Neural cell (in vitro differentiated cells): ENCODE measurements around the gene ZNF688. TPM values are rescaled to one million over a fixed set of nuclear protein-coding genes. Genes with fewer than 3 reads are reported as not detected.
A peak's percentile ranks its signal among the peaks of the same experiment; 100 is the strongest.

Source experiments
- H2AFZ ChIP-seq: fragments of 200-600, 300-800 bp; sonication (generic), shearing (Covaris generic); 2 replicates; pipeline ENCODE4 v1.6.0; 2014; ENCODE audit warnings: low read depth, mild to moderate bottlenecking, antibody characterized with exemption, low read length, moderate library complexity
- H3F3A ChIP-seq: fragments of 200-600 bp; shearing (Covaris generic); 2 replicates; pipeline ENCODE4 v1.6.1; 2016; ENCODE audit warnings: mild to moderate bottlenecking, moderate library complexity, mixed read lengths, antibody characterized with exemption, low read length; ENCODE audit not compliant: insufficient read depth, poor library complexity, severe bottlenecking
- H3K27ac ChIP-seq: fragments of 200-600, 300-800 bp; sonication (generic), shearing (Covaris generic); 2 replicates; pipeline ENCODE4 v1.5.1; 2014; ENCODE audit warnings: mild to moderate bottlenecking, low read length, moderate library complexity
- H3K27me3 ChIP-seq: fragments of 300-800, 200-600 bp; sonication (generic), shearing (Covaris generic); 2 replicates; pipeline ENCODE4 v1.6.0; 2014; ENCODE audit warnings: mild to moderate bottlenecking, low read depth, low read length, moderate library complexity; ENCODE audit not compliant: insufficient read depth
- H3K36me3 ChIP-seq: fragments of 300-800, 200-600 bp; sonication (generic), shearing (Covaris generic); 2 replicates; pipeline ENCODE4 v1.5.1; 2014; ENCODE audit warnings: mild to moderate bottlenecking, antibody characterized with exemption, low read length, moderate library complexity; ENCODE audit not compliant: insufficient read depth
- H3K4me2 ChIP-seq: fragments of 300-800, 200-600 bp; sonication (generic), shearing (Covaris generic); 2 replicates; pipeline ENCODE4 v1.6.0; 2014; ENCODE audit warnings: mild to moderate bottlenecking, low read length
- H3K4me3 ChIP-seq: fragments of 300-800, 200-600 bp; sonication (generic), shearing (Covaris generic); 2 replicates; pipeline ENCODE4 v1.5.1; 2014; ENCODE audit warnings: mild to moderate bottlenecking, low read length, moderate library complexity
- H3K79me2 ChIP-seq: fragments of 200-600 bp; shearing (Covaris generic); replicated peaks from 2 replicates; pipeline ENCODE4 v1.6.0; 2014; ENCODE audit warnings: mild to moderate bottlenecking, low read length, moderate library complexity; ENCODE audit not compliant: insufficient read depth
- H3K9ac ChIP-seq: fragments of 300-800, 200-600 bp; sonication (generic), shearing (Covaris generic); 2 replicates; pipeline ENCODE4 v1.6.1; 2016; ENCODE audit warnings: mild to moderate bottlenecking, low read length, mixed read lengths
- H3K9me2 ChIP-seq: fragments of 200-600 bp; shearing (Covaris generic); 2 replicates; pipeline ENCODE4 v1.6.1; 2016; ENCODE audit warnings: mild to moderate bottlenecking, low read length, mixed read lengths; ENCODE audit not compliant: insufficient read depth
- H3K9me3 ChIP-seq: fragments of 200-600, 300-800 bp; sonication (generic), shearing (Covaris generic); 2 replicates; pipeline ENCODE4 v1.6.1; 2016; ENCODE audit warnings: mild to moderate bottlenecking, mixed run types, low read length, moderate library complexity, mixed read lengths
- H4K20me1 ChIP-seq: fragments of 200-600 bp; shearing (Covaris generic); 2 replicates; pipeline ENCODE4 v1.6.1; 2016; ENCODE audit warnings: mild to moderate bottlenecking, mixed run types; ENCODE audit not compliant: insufficient read depth
- EP300 ChIP-seq: fragments of 450-650 bp; conservative IDR thresholded peaks from 2 replicates; pipeline ENCODE4 v1.6.1; 2014; ENCODE audit warnings: antibody characterized with exemption, mild to moderate bottlenecking, moderate library complexity; ENCODE audit not compliant: poor library complexity, severe bottlenecking
- EZH2 ChIP-seq: fragments of 200-600, 300-800 bp; shearing (Covaris generic), sonication (generic); IDR thresholded peaks from 2 replicates; pipeline ENCODE4 v1.6.1; 2014; ENCODE audit warnings: antibody characterized with exemption, low read length, borderline replicate concordance, mild to moderate bottlenecking; ENCODE audit not compliant: insufficient read depth, poor library complexity, severe bottlenecking
- MXI1 ChIP-seq: fragments of 450-650 bp; conservative IDR thresholded peaks from 2 replicates; pipeline ENCODE4 v1.6.1; 2014; ENCODE audit warnings: antibody characterized with exemption, mild to moderate bottlenecking; ENCODE audit not compliant: poor library complexity, severe bottlenecking
- POLR2AphosphoS5 ChIP-seq: IDR thresholded peaks from 2 replicates; pipeline ENCODE4 v1.6.1; 2012
- RAD21 ChIP-seq: fragments of 450-650 bp; conservative IDR thresholded peaks from 2 replicates; pipeline ENCODE4 v1.6.1; 2014; ENCODE audit warnings: antibody characterized with exemption, mild to moderate bottlenecking, moderate library complexity
- SMC3 ChIP-seq: fragments of 450-650 bp; conservative IDR thresholded peaks from 2 replicates; pipeline ENCODE4 v1.6.1; 2014; ENCODE audit warnings: antibody characterized with exemption, mild to moderate bottlenecking, moderate library complexity; ENCODE audit not compliant: poor library complexity
- TAF1 ChIP-seq: IDR thresholded peaks from 2 replicates; pipeline ENCODE4 v1.6.1; 2012; ENCODE audit warnings: low read depth
- polyA plus RNA-seq: library from polyadenylated mRNA; depleted of rRNA; stranded (reverse); fragments of >200 nt; gene quantifications from 2 replicates; pipeline ENCODE4 v1.2.3, GENCODE V29; 2014
- TF ChIP-seq, protein P1 (sequence below): fragments of 450-650 bp; IDR thresholded peaks from 2 replicates; pipeline ENCODE4 v1.5.1; 2014; ENCODE audit warnings: antibody characterized with exemption, mild to moderate bottlenecking, moderate library complexity; ENCODE audit not compliant: poor library complexity, severe bottlenecking
- TF ChIP-seq, protein P2 (sequence below): IDR thresholded peaks from 2 replicates; pipeline ENCODE4 v1.6.1; 2012; ENCODE audit warnings: borderline replicate concordance

The ZNF688 gene
- polyA plus RNA-seq, 1 donor from 2014 or later, result 28.4 TPM

DNA sequence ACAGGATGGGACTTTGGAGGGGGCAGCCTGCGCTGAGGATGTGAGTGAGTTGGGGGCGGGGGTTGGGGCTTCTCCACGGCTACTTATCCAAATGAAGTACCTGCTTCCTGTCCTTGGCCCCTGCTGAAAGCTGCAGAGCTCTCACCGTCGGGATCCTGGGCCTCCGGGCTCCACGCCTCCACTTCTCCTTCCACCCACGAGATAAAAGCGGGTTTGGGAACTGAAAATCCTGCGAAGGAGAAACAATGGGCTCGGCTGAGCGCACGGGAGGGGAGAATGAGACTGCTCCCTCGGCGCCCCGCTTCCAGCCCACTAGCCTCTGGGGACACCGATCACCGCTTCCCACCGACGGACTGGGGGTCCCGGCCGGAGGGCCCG is 13.5 kb upstream of the ZNF688 start:
- H3K9me2 ChIP-seq, result no peaks in the 10 kb centered on the region
- TF ChIP-seq TAF1, result peak; percentile 55
- no peak for TF ChIP-seq SMC3
- peak overlapping the region; percentile 35 for H3K4me2 ChIP-seq
- no peaks in the 10 kb centered on the region for H3K79me2 ChIP-seq
- H2AFZ ChIP-seq, result peak overlapping the region; percentile 76
- H3K9me3 ChIP-seq, result no peaks in the 10 kb centered on the region
- no peaks in the 10 kb centered on the region for H3F3A ChIP-seq
- H3K36me3 ChIP-seq, result no peaks in the 10 kb centered on the region
- H3K4me3 ChIP-seq, result peak overlapping the region; percentile 78
- H3K27me3 ChIP-seq, result no peaks in the 10 kb centered on the region
- peak overlapping the region; percentile 89 for H3K27ac ChIP-seq
- no peaks in the 10 kb centered on the region for H4K20me1 ChIP-seq
- H3K9ac ChIP-seq, result peak overlapping the region; percentile 88

DNA sequence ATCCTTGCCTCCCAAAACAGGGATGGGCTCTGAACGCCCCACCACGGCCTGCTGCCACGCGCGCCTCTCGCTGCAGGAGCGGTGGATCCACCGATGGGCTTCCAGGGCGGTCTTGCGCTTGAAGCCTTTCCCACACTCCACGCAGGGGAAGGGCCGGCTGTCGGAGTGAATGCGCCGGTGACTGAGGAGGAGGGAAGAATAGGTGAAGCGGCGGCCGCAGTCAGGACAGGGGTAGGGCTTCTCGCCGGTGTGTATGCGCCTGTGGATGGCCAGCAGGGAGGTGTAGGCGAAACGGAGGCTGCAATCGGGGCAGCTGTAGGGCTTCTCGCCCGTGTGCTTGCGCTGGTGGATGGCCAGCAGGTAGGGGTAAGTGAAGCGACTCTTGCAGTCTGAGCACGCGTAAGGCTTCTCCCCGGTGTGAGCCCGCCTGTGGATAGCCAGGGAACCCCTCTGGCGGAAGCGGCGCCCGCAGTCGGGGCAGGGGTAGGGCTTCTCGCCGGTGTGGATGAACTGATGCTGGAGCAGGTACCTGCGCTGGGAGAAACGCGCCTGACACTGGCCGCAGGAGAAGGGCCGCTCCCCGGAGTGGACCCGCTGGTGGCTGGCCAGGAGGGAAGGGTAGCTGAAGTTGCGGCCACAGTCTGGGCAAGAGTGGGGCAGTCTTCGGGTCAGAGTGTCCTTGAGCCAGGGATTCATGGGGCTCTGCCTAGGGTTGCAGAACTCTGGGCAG is 11.3 kb upstream of the ZNF688 start:
- Histone ChIP-seq H3F3A (no peaks in the 10 kb centered on the region), H3K9me3 (no peaks in the 10 kb centered on the region), H2AFZ (no peak overlapping the region), H3K9me2 (no peaks in the 10 kb centered on the region), H3K4me2 (no peak overlapping the region), H3K9ac (no peak overlapping the region), H3K27me3 (no peaks in the 10 kb centered on the region), H3K36me3 (no peaks in the 10 kb centered on the region), H3K27ac (no peak overlapping the region), H3K4me3 (no peak overlapping the region), H3K79me2 (no peaks in the 10 kb centered on the region), H4K20me1 (no peaks in the 10 kb centered on the region)
- no peak for TF ChIP-seq RAD21
- TF ChIP-seq MXI1, result no peak

DNA sequence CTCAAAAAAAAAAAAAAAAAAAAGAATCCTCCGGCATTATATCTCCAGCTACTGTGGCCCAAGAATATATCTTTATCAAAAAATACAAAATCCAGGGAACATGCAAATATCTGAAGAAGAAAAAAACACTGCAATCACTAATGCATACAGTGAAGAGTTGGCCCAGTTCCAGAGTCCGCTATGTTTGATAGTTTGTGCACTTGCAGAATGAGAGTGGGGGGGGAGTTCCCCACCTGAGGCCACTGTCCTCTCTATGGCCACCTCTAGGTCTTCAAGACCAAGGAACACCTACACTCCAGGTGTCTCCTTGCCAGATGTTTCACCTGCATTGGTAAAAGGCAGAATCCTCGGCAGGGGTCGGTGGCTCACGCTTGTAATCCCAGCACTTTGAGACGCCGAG is 9.9 kb upstream of the ZNF688 start:
- Histone ChIP-seq H3K4me2 (no peak overlapping the region), H3F3A (no peaks in the 10 kb centered on the region), H3K9me2 (no peaks in the 10 kb centered on the region), H4K20me1 (no peaks in the 10 kb centered on the region), H3K27ac (no peak overlapping the region), H3K9ac (no peak overlapping the region), H3K4me3 (no peak overlapping the region), H2AFZ (no peak overlapping the region), H3K9me3 (no peaks in the 10 kb centered on the region), H3K36me3 (no peaks in the 10 kb centered on the region), H3K27me3 (no peaks in the 10 kb centered on the region), H3K79me2 (no peaks in the 10 kb centered on the region)
- TF ChIP-seq MXI1 (no peak), EZH2 (no peak), TAF1 (no peak), SMC3 (no peak), EP300 (no peak), POLR2AphosphoS5 (no peak), RAD21 (no peak)
- TF ChIP-seq, protein P1, sequence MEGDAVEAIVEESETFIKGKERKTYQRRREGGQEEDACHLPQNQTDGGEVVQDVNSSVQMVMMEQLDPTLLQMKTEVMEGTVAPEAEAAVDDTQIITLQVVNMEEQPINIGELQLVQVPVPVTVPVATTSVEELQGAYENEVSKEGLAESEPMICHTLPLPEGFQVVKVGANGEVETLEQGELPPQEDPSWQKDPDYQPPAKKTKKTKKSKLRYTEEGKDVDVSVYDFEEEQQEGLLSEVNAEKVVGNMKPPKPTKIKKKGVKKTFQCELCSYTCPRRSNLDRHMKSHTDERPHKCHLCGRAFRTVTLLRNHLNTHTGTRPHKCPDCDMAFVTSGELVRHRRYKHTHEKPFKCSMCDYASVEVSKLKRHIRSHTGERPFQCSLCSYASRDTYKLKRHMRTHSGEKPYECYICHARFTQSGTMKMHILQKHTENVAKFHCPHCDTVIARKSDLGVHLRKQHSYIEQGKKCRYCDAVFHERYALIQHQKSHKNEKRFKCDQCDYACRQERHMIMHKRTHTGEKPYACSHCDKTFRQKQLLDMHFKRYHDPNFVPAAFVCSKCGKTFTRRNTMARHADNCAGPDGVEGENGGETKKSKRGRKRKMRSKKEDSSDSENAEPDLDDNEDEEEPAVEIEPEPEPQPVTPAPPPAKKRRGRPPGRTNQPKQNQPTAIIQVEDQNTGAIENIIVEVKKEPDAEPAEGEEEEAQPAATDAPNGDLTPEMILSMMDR, result no peak
- TF ChIP-seq, protein P2, sequence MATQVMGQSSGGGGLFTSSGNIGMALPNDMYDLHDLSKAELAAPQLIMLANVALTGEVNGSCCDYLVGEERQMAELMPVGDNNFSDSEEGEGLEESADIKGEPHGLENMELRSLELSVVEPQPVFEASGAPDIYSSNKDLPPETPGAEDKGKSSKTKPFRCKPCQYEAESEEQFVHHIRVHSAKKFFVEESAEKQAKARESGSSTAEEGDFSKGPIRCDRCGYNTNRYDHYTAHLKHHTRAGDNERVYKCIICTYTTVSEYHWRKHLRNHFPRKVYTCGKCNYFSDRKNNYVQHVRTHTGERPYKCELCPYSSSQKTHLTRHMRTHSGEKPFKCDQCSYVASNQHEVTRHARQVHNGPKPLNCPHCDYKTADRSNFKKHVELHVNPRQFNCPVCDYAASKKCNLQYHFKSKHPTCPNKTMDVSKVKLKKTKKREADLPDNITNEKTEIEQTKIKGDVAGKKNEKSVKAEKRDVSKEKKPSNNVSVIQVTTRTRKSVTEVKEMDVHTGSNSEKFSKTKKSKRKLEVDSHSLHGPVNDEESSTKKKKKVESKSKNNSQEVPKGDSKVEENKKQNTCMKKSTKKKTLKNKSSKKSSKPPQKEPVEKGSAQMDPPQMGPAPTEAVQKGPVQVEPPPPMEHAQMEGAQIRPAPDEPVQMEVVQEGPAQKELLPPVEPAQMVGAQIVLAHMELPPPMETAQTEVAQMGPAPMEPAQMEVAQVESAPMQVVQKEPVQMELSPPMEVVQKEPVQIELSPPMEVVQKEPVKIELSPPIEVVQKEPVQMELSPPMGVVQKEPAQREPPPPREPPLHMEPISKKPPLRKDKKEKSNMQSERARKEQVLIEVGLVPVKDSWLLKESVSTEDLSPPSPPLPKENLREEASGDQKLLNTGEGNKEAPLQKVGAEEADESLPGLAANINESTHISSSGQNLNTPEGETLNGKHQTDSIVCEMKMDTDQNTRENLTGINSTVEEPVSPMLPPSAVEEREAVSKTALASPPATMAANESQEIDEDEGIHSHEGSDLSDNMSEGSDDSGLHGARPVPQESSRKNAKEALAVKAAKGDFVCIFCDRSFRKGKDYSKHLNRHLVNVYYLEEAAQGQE, result no peak
